22Rv1 (cell line): ENCODE measurements around the gene PHRF1.

Experiments
- ZFX ChIP-seq: fragments of 450-650 bp; IDR thresholded peaks from 2 replicates; pipeline ENCODE4 v1.6.1; 2017; ENCODE audit warnings: antibody characterized with exemption, borderline replicate concordance
- TF ChIP-seq, protein P1 (sequence below): fragments of 450-650 bp; IDR thresholded peaks from 2 replicates; pipeline ENCODE4 v1.5.1; 2017; ENCODE audit warnings: mild to moderate bottlenecking

DNA sequence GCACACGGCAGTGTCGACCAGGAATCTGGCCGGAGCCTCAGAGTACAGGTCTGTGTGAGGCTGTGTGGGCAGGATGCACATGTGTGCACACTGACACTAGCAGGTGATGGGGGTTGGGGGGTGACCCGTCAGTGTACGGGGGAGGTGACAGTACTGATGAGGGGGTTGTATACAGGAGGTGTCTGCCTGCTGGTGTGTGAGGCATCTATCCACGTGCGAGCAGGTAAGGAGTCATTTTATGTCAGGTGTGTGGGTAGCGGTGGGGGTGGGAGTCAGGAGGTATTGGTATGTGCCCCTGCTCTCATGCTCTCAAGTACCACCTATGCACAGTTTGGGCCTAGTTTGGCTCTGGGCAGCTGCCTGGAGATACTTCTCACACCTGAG, 4.5 kb upstream of the PHRF1 start:
- TF ChIP-seq, protein P1, sequence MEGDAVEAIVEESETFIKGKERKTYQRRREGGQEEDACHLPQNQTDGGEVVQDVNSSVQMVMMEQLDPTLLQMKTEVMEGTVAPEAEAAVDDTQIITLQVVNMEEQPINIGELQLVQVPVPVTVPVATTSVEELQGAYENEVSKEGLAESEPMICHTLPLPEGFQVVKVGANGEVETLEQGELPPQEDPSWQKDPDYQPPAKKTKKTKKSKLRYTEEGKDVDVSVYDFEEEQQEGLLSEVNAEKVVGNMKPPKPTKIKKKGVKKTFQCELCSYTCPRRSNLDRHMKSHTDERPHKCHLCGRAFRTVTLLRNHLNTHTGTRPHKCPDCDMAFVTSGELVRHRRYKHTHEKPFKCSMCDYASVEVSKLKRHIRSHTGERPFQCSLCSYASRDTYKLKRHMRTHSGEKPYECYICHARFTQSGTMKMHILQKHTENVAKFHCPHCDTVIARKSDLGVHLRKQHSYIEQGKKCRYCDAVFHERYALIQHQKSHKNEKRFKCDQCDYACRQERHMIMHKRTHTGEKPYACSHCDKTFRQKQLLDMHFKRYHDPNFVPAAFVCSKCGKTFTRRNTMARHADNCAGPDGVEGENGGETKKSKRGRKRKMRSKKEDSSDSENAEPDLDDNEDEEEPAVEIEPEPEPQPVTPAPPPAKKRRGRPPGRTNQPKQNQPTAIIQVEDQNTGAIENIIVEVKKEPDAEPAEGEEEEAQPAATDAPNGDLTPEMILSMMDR, result no peak
- TF ChIP-seq ZFX, result no peak
